ENCODE measurements around the gene MRPL24. TPM values are rescaled to one million over a fixed set of nuclear protein-coding genes. Genes with fewer than 3 reads are reported as not detected.

MRPL24 gene
- total and polyA plus RNA-seq, 2 of the 8 experiments (the other 6 are each of a cell fraction or from before 2014, with no cell fraction given), result 29.7 to 35.2 TPM

DNA sequence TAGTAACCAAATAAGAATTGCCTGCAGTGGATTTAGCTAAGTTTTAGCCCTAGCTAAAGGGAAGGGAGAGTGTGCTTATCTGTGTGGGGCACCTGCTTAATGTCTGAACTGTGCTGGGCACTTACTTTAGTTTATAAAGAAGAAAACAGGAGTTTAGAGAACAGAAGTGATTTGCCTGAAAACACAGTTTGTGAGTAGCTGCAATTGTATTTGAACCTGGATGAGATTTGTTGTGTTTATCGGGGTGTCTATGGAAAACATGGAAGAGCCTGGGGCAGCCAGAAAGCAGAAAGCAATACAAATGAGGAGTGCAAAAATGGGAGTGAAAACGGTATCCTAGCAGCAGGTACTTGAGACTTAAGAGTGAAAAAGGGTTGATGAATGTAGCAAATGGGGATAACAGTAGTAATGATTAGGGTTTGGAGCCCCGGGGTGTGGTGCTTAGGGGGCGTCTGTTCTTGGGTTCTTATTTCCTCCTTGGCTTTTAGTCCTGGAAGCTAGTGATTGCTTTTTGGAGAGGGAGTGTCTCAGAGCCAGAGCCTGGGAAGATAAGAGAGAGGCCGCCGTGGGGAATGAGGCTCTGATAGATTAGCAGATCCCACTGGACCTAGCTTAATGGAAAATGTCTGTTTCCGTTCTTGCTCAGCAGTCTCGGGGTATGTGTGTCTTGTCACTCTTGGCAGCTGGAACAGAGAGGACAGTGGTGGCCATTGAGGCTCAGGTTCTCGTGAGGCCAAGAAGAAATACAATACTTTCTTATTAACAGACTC lies 32.0 kb upstream of the MRPL24 start (continued):
- TF ChIP-seq, protein P1, sequence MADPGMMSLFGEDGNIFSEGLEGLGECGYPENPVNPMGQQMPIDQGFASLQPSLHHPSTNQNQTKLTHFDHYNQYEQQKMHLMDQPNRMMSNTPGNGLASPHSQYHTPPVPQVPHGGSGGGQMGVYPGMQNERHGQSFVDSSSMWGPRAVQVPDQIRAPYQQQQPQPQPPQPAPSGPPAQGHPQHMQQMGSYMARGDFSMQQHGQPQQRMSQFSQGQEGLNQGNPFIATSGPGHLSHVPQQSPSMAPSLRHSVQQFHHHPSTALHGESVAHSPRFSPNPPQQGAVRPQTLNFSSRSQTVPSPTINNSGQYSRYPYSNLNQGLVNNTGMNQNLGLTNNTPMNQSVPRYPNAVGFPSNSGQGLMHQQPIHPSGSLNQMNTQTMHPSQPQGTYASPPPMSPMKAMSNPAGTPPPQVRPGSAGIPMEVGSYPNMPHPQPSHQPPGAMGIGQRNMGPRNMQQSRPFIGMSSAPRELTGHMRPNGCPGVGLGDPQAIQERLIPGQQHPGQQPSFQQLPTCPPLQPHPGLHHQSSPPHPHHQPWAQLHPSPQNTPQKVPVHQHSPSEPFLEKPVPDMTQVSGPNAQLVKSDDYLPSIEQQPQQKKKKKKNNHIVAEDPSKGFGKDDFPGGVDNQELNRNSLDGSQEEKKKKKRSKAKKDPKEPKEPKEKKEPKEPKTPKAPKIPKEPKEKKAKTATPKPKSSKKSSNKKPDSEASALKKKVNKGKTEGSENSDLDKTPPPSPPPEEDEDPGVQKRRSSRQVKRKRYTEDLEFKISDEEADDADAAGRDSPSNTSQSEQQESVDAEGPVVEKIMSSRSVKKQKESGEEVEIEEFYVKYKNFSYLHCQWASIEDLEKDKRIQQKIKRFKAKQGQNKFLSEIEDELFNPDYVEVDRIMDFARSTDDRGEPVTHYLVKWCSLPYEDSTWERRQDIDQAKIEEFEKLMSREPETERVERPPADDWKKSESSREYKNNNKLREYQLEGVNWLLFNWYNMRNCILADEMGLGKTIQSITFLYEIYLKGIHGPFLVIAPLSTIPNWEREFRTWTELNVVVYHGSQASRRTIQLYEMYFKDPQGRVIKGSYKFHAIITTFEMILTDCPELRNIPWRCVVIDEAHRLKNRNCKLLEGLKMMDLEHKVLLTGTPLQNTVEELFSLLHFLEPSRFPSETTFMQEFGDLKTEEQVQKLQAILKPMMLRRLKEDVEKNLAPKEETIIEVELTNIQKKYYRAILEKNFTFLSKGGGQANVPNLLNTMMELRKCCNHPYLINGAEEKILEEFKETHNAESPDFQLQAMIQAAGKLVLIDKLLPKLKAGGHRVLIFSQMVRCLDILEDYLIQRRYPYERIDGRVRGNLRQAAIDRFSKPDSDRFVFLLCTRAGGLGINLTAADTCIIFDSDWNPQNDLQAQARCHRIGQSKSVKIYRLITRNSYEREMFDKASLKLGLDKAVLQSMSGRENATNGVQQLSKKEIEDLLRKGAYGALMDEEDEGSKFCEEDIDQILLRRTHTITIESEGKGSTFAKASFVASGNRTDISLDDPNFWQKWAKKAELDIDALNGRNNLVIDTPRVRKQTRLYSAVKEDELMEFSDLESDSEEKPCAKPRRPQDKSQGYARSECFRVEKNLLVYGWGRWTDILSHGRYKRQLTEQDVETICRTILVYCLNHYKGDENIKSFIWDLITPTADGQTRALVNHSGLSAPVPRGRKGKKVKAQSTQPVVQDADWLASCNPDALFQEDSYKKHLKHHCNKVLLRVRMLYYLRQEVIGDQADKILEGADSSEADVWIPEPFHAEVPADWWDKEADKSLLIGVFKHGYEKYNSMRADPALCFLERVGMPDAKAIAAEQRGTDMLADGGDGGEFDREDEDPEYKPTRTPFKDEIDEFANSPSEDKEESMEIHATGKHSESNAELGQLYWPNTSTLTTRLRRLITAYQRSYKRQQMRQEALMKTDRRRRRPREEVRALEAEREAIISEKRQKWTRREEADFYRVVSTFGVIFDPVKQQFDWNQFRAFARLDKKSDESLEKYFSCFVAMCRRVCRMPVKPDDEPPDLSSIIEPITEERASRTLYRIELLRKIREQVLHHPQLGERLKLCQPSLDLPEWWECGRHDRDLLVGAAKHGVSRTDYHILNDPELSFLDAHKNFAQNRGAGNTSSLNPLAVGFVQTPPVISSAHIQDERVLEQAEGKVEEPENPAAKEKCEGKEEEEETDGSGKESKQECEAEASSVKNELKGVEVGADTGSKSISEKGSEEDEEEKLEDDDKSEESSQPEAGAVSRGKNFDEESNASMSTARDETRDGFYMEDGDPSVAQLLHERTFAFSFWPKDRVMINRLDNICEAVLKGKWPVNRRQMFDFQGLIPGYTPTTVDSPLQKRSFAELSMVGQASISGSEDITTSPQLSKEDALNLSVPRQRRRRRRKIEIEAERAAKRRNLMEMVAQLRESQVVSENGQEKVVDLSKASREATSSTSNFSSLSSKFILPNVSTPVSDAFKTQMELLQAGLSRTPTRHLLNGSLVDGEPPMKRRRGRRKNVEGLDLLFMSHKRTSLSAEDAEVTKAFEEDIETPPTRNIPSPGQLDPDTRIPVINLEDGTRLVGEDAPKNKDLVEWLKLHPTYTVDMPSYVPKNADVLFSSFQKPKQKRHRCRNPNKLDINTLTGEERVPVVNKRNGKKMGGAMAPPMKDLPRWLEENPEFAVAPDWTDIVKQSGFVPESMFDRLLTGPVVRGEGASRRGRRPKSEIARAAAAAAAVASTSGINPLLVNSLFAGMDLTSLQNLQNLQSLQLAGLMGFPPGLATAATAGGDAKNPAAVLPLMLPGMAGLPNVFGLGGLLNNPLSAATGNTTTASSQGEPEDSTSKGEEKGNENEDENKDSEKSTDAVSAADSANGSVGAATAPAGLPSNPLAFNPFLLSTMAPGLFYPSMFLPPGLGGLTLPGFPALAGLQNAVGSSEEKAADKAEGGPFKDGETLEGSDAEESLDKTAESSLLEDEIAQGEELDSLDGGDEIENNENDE (IDR thresholded peaks at IDR 0.05; ENCODE audit: insufficient replicate concordance, low read length), result no peak
- TF ChIP-seq JUND (IDR thresholded peaks at IDR 0.05; ENCODE audit: low read length) (no peak), NRF1 (IDR thresholded peaks at IDR 0.05; ENCODE audit: low read depth, low read length) (no peak), JUN (IDR thresholded peaks at IDR 0.05; ENCODE audit: low read depth, low read length) (no peak), CBX8 (IDR thresholded peaks at IDR 0.05; ENCODE audit: borderline replicate concordance, low read depth, low read length) (no peak), BACH1 (IDR thresholded peaks at IDR 0.05; ENCODE audit: low read length) (no peak), BRCA1 (IDR thresholded peaks at IDR 0.05; ENCODE audit: low read depth, low read length) (no peak)
- TF ChIP-seq, protein P2, sequence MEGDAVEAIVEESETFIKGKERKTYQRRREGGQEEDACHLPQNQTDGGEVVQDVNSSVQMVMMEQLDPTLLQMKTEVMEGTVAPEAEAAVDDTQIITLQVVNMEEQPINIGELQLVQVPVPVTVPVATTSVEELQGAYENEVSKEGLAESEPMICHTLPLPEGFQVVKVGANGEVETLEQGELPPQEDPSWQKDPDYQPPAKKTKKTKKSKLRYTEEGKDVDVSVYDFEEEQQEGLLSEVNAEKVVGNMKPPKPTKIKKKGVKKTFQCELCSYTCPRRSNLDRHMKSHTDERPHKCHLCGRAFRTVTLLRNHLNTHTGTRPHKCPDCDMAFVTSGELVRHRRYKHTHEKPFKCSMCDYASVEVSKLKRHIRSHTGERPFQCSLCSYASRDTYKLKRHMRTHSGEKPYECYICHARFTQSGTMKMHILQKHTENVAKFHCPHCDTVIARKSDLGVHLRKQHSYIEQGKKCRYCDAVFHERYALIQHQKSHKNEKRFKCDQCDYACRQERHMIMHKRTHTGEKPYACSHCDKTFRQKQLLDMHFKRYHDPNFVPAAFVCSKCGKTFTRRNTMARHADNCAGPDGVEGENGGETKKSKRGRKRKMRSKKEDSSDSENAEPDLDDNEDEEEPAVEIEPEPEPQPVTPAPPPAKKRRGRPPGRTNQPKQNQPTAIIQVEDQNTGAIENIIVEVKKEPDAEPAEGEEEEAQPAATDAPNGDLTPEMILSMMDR (IDR thresholded peaks at IDR 0.05; ENCODE audit: control extremely low read depth in 1 of 3, insufficient read depth in 1 of 3, low read depth in 1 of 3, low read length in 3 of 3), result no peak

All from H1 (cell line).